IPS-20b (cell line): ENCODE results near the gene PARD3.

Source experiments
- H3K27ac ChIP-seq: one replicate; pipeline ENCODE4 v1.5.1; 2013; ENCODE audit warnings: low read length
- H3K27me3 ChIP-seq: 2 replicates; pipeline ENCODE4 v1.6.1; 2013; ENCODE audit warnings: mild to moderate bottlenecking, low read length, inconsistent platforms; ENCODE audit not compliant: insufficient read depth
- H3K36me3 ChIP-seq: 2 replicates; pipeline ENCODE4 v1.6.1; 2013; ENCODE audit warnings: low read depth, mild to moderate bottlenecking, inconsistent platforms, low read length, moderate library complexity; ENCODE audit not compliant: insufficient read depth
- H3K4me1 ChIP-seq: 2 replicates; pipeline ENCODE4 v1.6.1; 2013; ENCODE audit warnings: mild to moderate bottlenecking, control low read depth, inconsistent platforms, low read length, moderate library complexity; ENCODE audit not compliant: insufficient read depth
- H3K4me3 ChIP-seq: 2 replicates; pipeline ENCODE4 v1.5.1; 2013; ENCODE audit warnings: mild to moderate bottlenecking, low read length, inconsistent platforms
- H3K9ac ChIP-seq: 2 replicates; pipeline ENCODE4 v1.6.1; 2013; ENCODE audit warnings: low read depth, mild to moderate bottlenecking, inconsistent platforms, low read length, moderate library complexity
- H3K9me3 ChIP-seq: 2 replicates; pipeline ENCODE4 v1.6.1; 2013; ENCODE audit warnings: mild to moderate bottlenecking, low read depth, low read length, inconsistent platforms; ENCODE audit not compliant: insufficient read depth

The PARD3 gene

GRCh38 chr10:34346516-34347100 is 468.5 kb downstream of the PARD3 start:
- Histone ChIP-seq H3K4me1 (peaks cover 12% of the 10 kb centered on the region; the same call in 1 of the 2 replicates), H3K36me3 (no peaks in the 10 kb centered on the region), H3K27ac (no peak overlapping the region), H3K9ac (no peak overlapping the region), H3K4me3 (no peak overlapping the region), H3K27me3 (no peaks in the 10 kb centered on the region), H3K9me3 (no peaks in the 10 kb centered on the region)

- Histone ChIP-seq H3K9me3 (no peaks in the 10 kb centered on the region), H3K36me3 (no peaks in the 10 kb centered on the region; the same call in 1 of the 2 replicates), H3K4me1 (peaks cover 12% of the 10 kb centered on the region; the same call in 1 of the 2 replicates), H3K4me3 (no peak overlapping the region), H3K9ac (no peak overlapping the region), H3K27me3 (no peaks in the 10 kb centered on the region), H3K27ac (no peak overlapping the region)
Measured at GRCh38 chr10:34345383-34345782, 469.7 kb downstream of the PARD3 start.

- H3K36me3 ChIP-seq: no peaks in the 10 kb centered on the region; the same call in 1 of the 2 replicates
- no peaks in the 10 kb centered on the region for H3K9me3 ChIP-seq
- peaks cover 12% of the 10 kb centered on the region; the same call in 1 of the 2 replicates for H3K4me1 ChIP-seq
- H3K4me3 ChIP-seq: no peak overlapping the region
- H3K27me3 ChIP-seq: no peaks in the 10 kb centered on the region
- H3K9ac ChIP-seq: no peak overlapping the region
- no peak overlapping the region for H3K27ac ChIP-seq
Measured at GRCh38 chr10:34343764-34344163, 471.3 kb downstream of the PARD3 start.

- Histone ChIP-seq H3K9ac (no peak overlapping the region), H3K36me3 (peaks cover 6% of the 10 kb centered on the region), H3K27me3 (no peaks in the 10 kb centered on the region), H3K27ac (no peak overlapping the region), H3K4me3 (no peak overlapping the region), H3K4me1 (peaks cover 12% of the 10 kb centered on the region; the same call in 1 of the 2 replicates), H3K9me3 (no peaks in the 10 kb centered on the region)
Measured at GRCh38 chr10:34341473-34341872, 473.6 kb downstream of the PARD3 start.

GRCh38 chr10:34340934-34341333 is 474.2 kb downstream of the PARD3 start:
- no peak overlapping the region for H3K27ac ChIP-seq
- no peaks in the 10 kb centered on the region for H3K9me3 ChIP-seq
- H3K36me3 ChIP-seq: peaks cover 10% of the 10 kb centered on the region
- H3K4me1 ChIP-seq: peaks cover 8% of the 10 kb centered on the region; the same call in 1 of the 2 replicates
- H3K4me3 ChIP-seq: no peak overlapping the region
- no peak overlapping the region for H3K9ac ChIP-seq
- H3K27me3 ChIP-seq: no peaks in the 10 kb centered on the region

GRCh38 chr10:34339816-34340553 is 475.1 kb downstream of the PARD3 start:
- Histone ChIP-seq H3K4me3 (no peak overlapping the region), H3K9ac (no peak overlapping the region), H3K4me1 (no peaks in the 10 kb centered on the region; the same call in 1 of the 2 replicates), H3K9me3 (no peaks in the 10 kb centered on the region), H3K27me3 (no peaks in the 10 kb centered on the region), H3K36me3 (peaks cover 10% of the 10 kb centered on the region), H3K27ac (no peak overlapping the region)

- Histone ChIP-seq H3K4me1 (no peaks in the 10 kb centered on the region), H3K27me3 (no peaks in the 10 kb centered on the region), H3K4me3 (no peak overlapping the region), H3K27ac (no peak overlapping the region), H3K36me3 (peaks cover 10% of the 10 kb centered on the region), H3K9me3 (no peaks in the 10 kb centered on the region), H3K9ac (no peak overlapping the region)
Measured at GRCh38 chr10:34337917-34338316, 477.2 kb downstream of the PARD3 start.

GRCh38 chr10:34335960-34336690 is 479.0 kb downstream of the PARD3 start:
- Histone ChIP-seq H3K4me3 (no peak overlapping the region), H3K4me1 (no peaks in the 10 kb centered on the region), H3K36me3 (peaks cover 12% of the 10 kb centered on the region), H3K9me3 (no peaks in the 10 kb centered on the region), H3K27me3 (no peaks in the 10 kb centered on the region), H3K9ac (no peak overlapping the region), H3K27ac (no peak overlapping the region)

GRCh38 chr10:34334908-34335307 is 480.2 kb downstream of the PARD3 start:
- Histone ChIP-seq H3K4me3 (no peak overlapping the region), H3K27me3 (no peaks in the 10 kb centered on the region), H3K9me3 (no peaks in the 10 kb centered on the region), H3K36me3 (peaks cover 23% of the 10 kb centered on the region), H3K9ac (no peak overlapping the region), H3K27ac (no peak overlapping the region), H3K4me1 (no peaks in the 10 kb centered on the region)

- Histone ChIP-seq H3K4me3 (no peak overlapping the region), H3K9me3 (no peaks in the 10 kb centered on the region), H3K27ac (no peak overlapping the region)
Measured at GRCh38 chr10:34333513-34333912, 481.6 kb downstream of the PARD3 start.

GRCh38 chr10:34327184-34327583 is 487.9 kb downstream of the PARD3 start:
- H3K4me3 ChIP-seq: no peak overlapping the region
- no peak overlapping the region for H3K9ac ChIP-seq
- H3K4me1 ChIP-seq: no peaks in the 10 kb centered on the region
- H3K9me3 ChIP-seq: no peaks in the 10 kb centered on the region
- no peaks in the 10 kb centered on the region for H3K27me3 ChIP-seq
- no peak overlapping the region for H3K27ac ChIP-seq
- H3K36me3 ChIP-seq: peaks cover 17% of the 10 kb centered on the region

More at GRCh38 chr10:34333513-34333912, 481.6 kb downstream of the PARD3 start:
- Histone ChIP-seq H3K27me3 (no peaks in the 10 kb centered on the region), H3K4me1 (no peaks in the 10 kb centered on the region), H3K9ac (no peak overlapping the region), H3K36me3 (peaks cover 26% of the 10 kb centered on the region)
